GM04503 (cell line): Measurements from ENCODE around the gene CDC16.
"Not testable (repeated sequence)": the region's sequence is repeated elsewhere in the genome, so short reads cannot be mapped to it uniquely, and the experiment has no call there.

Experiments used
- DNase-seq: peaks from one replicate; pipeline ENCODE4 v3.0.0-alpha.2; 2012; ENCODE audit warnings: low read depth

The CDC16 gene

GRCh38 chr13:114264313-114264712, 29.6 kb downstream of the CDC16 start:
- not testable (repeated sequence) for DNase-seq

GRCh38 chr13:114264886-114265611, 30.4 kb downstream of the CDC16 start:
- DNase-seq, result peak; percentile 57

- no peak for DNase-seq
Observed at GRCh38 chr13:114266241-114266640, 31.5 kb downstream of the CDC16 start.

- DNase-seq, result no peak
Observed at GRCh38 chr13:114268344-114269280, 33.9 kb downstream of the CDC16 start.

- DNase-seq, result no peak
Observed at GRCh38 chr13:114269281-114269770, 34.6 kb downstream of the CDC16 start.

GRCh38 chr13:114272977-114273376, 38.3 kb downstream of the CDC16 start:
- no peak for DNase-seq

- no peak for DNase-seq
Observed at GRCh38 chr13:114275304-114275703, 40.6 kb downstream of the CDC16 start.

GRCh38 chr13:114279146-114279545, 44.4 kb downstream of the CDC16 start:
- no peak for DNase-seq

- DNase-seq, result no peak
Observed at GRCh38 chr13:114279758-114280355, 45.2 kb downstream of the CDC16 start.

GRCh38 chr13:114281351-114282040, 46.8 kb downstream of the CDC16 start, which contains the start of gene UPF3A:
UPF3A (plus strand) TSS chr13:114281601; CDS start chr13:114281640, 39 bp downstream.
- peak; percentile 39 for DNase-seq

- no peak for DNase-seq
Observed at GRCh38 chr13:114282041-114282670, 47.5 kb downstream of the CDC16 start.

GRCh38 chr13:114283576-114283975, 48.9 kb downstream of the CDC16 start:
- DNase-seq, result no peak

GRCh38 chr13:114284680-114285079, 50.0 kb downstream of the CDC16 start:
- DNase-seq, result no peak

- DNase-seq, result no peak
Observed at GRCh38 chr13:114285166-114285808, 50.6 kb downstream of the CDC16 start.

- no peak for DNase-seq
Observed at GRCh38 chr13:114286808-114287207, 52.1 kb downstream of the CDC16 start.

GRCh38 chr13:114288157-114288591, 53.5 kb downstream of the CDC16 start:
- DNase-seq, result no peak

GRCh38 chr13:114296448-114296847, 61.8 kb downstream of the CDC16 start:
- DNase-seq, result no peak

- no peak for DNase-seq
Observed at GRCh38 chr13:114296902-114297301, 62.2 kb downstream of the CDC16 start.

GRCh38 chr13:114298866-114299265, 64.2 kb downstream of the CDC16 start:
- DNase-seq, result no peak

GRCh38 chr13:114299604-114300305, 65.1 kb downstream of the CDC16 start:
- DNase-seq, result no peak
